ENCODE results near the gene ARL5C. TPM values are rescaled to one million over a fixed set of nuclear protein-coding genes. Genes with fewer than 3 reads are reported as not detected.

Gene ARL5C
- polyA plus RNA-seq, 5 donors, result 0.27 to 0.66 (median 0.48) TPM

DNA sequence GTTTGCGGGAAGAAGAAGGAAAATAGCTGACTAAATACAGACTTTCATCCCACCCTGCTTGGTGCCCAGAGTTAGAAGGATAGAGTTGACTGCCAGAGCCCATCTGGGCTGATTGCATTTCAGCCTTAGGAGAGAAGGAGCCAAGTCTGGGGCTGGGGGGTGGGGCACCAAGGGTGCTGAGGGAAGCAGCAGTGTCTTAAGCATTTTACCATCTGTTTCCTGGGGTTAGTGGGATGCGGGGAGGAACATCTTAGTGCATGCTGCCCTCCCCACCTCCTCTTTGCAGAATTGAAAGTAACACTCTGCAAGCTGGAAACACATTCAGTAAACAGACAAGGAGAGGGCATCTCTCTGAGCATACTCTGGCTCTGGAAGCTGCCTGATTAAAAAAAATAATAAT is 1.5 kb upstream of the ARL5C start:
- DNase-seq, result peak; percentile 25 to 39

DNA sequence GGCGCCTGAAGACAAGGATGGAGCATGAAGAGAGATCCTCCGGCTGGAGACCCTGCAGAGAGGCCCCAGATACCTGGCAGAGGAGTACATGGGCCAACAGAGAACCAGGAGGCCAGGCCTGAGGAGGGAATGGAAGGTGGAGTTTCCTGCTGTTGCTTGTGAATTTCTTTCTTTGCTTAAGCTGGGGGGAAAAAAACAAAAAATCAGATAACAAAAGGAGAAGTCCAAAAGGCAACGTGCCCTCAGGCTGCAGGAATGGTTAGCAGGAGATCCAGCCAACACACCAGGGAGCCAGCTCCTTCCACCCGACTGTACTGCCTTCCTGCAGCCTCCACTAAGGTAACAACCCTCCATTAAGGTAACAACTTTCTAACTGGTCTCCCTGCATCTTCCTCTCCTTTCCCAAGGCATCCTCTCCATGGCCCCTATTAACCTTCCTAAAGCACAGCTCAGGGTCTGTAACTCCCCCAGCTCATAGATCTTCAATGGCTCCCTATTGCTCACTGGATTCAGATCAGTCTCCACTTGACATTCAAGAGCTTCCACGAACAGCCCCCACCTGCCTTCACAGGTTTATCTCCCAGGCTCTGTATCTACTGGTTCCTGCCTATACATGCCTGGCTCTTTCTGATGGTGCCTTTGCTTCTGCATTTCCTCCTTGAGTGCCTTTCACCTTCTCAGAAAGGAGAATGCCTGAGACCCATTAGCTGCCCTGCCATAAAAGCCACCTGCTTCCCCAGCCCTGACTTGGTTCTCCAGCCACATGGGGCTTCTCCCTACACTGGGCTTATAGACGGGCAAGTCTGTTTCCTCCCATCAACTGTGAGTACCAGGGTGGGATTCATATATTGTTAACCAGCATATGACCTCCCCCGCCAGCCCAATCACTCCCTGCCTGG is 725 bp upstream of the ARL5C start:
- DNase-seq, result no peak

GRCh38 chr17:39165178-39165840 is 652 bp downstream of the ARL5C start:
- no peak for DNase-seq

DNA sequence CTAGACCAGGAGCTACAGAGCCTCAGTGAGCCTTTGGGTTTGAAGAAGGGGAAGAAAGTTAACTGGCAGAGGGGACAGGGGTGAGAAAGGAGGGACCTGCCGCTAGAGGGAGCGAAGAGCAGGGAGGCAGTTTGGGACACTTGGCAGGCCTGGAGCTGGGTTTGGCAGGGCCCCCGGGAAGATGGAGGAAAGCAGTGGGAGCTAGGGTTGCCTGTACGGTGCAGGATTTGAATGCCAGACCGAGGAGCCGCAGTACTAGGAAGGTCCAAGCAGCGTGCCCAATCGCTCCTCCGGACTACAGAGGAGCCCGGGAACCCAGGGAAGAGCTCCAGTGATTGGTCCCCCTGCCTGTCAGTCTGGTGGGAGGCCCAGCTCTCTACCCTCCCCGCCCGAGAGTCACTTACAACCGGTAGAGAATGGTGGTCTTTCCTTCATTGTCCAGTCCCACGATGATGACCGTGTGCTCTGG is 1.3 kb downstream of the ARL5C start:
- peak; percentile 72 to 79 for DNase-seq

- DNase-seq, result no peak
These were observed 4.0 kb downstream of the ARL5C start for GRCh38 chr17:39161962-39162361.

DNA sequence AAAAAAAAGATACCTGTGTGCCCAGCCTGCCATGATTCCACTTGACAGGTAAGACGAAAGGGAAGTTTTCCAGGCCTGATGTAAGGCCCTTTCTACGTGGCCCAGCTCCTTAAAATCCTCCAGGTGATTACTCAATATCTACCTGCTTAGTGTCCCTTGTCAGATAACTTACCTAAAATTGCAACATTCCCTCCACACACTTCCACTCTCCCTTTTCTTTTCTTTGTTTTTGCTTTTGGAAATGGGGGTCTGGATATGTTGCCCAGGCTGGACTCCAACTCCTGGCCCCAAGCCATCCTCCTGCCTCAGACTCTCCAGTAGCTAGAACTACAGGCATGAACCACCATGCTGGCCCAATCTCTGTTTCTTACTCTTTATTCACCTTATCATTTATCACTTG is 7.3 kb downstream of the ARL5C start:
- no peak for DNase-seq

- DNase-seq, result no peak
These were observed 9.5 kb downstream of the ARL5C start for GRCh38 chr17:39156491-39156890.

GRCh38 chr17:39155654-39156053 is 10.3 kb downstream of the ARL5C start:
- DNase-seq, result no peak

DNA sequence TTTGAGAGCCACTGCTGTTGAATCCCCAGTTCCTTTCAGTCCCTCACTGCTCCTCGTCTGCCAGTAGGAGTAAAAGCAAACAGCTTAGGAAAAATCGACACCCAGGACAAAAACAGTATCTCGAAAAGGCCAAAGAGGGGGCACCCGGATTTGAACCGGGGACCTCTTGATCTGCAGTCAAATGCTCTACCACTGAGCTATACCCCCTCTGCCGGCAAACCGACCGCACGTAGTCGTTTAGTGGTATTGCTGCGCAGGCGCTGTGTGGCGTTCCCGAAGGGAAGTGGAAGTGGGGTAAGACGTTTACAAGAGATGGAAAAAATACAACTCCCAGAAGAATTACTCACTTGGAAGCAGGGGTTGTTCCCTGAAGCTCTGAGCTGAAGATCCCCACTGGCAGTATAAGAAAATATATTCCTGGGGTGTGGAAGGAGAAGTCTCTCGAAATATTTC is 12.3 kb downstream of the ARL5C start:
- peak; percentile 90 to 92 for DNase-seq

- DNase-seq, result no peak
These were observed 13.8 kb downstream of the ARL5C start for GRCh38 chr17:39151943-39152818.

GRCh38 chr17:39151150-39151942 is 14.6 kb downstream of the ARL5C start, which contains the start of gene PLXDC1:
Gene PLXDC1, minus strand, starts transcription at chr17:39151637. Its CDS starts 200 bp downstream, at chr17:39151437.
- no peak for DNase-seq

GRCh38 chr17:39150795-39151149 is 15.2 kb downstream of the ARL5C start:
- DNase-seq, result no peak

DNA sequence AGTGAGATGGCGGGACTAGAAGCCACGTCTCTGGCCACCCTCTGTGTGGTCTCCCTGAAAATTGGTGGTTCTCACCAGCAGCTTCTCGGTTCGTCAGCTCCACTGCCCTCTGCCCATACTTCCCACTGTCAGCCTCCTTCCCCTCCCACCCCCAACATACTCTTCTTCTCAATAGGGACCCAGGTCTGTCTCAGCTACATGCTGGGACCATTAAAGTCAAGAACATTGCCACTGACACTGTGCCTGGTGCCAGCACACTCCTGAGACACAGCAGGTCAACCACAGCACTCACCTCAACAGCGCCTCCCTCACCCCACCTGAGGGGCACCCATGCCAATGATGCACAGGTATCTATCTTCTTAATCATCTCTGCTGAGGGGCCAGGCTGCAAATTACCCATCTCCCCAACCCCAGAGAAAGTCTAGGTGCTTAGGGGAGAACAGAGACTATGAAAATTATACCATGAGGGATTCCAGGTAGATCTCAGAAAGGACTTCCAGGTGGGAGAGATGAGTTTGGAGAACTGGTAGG is 15.8 kb downstream of the ARL5C start:
- DNase-seq, result no peak

DNA sequence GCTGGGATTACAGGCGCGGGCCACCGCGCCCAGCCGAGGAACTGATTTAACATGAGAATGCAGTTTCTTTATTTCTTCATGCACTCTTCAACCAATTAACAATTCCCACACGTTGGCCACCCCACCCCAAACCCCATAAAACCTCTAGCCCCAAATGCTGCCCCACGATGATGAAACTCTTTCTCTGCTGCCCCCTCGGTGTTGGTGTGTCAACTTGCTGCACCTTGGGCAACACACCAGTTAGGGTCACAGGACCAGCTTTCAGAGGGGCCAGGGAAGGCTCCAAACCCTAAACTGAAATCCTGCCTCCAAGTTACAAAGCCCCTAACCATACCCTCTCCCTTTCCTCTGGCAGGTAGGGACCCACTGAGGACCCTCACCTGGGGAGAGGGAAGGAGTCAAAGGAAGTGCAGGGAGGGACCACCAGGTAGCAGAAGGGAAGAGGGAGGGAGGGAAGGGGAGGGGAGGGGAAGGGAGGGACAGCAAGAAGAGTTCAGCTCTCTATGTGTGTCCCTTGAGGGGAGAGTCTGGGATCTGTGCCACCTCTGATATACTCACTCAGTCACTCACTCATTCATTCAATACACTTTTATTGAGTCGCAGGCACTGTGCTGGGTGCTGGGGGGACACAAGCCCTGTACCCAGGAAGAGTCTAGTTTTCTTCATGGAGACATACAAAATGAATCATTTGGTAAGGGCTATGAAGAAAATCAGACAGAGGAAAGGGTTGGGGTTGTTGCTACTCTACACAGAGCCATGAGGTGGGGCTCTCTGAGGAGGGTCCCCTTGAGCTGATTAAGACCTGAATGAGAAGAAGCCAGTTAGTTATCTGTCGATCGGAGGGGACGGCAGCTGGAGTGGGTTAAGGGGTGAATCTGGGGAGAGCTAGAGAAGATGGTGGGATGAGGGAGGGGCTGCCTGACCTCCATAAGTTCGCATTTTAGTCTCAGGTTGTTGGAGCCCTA is 18.5 kb downstream of the ARL5C start:
- no peak for DNase-seq

- DNase-seq, result no peak
These were observed 19.7 kb downstream of the ARL5C start for GRCh38 chr17:39146273-39146672.

DNA sequence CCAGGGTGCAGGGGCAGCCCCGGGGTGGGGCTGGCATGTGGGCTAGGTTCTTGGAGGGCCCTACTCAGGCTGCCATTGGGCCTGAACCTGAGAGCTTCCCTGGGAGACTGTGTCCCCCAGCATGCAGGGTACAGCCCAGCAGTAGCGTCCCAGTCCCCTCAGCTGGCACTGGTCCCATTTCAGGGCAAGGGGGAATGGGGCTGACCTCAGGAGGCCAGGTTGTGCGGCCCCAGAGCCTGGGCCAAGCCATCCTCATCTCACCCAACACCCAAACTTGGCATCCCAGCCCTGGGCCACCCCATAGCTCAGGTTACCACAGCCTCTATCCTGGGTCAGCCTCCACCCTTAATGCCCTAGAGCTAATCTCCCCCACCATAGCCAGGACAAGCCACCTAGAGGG is 20.8 kb downstream of the ARL5C start:
- DNase-seq, result no peak

GRCh38 chr17:39144416-39144840 is 21.5 kb downstream of the ARL5C start:
- DNase-seq, result peak; percentile 54 to 57

- DNase-seq, result peak in 1 of 2 donors; percentile 37
These were observed 22.3 kb downstream of the ARL5C start for GRCh38 chr17:39143552-39144093.

Data from right lung (tissue), 5 donors.